T-helper 2 cell (primary cell): Measurements from ENCODE around the gene PACS1.

Experiments
- DNase-seq, 5 experiments: peaks; one replicate each; pipeline versions ENCODE4 v3.0.0 to v3.0.0-alpha.2; 2012 to 2022

PACS1 gene

GRCh38 chr11:66188580-66188979 lies 118.5 kb downstream of the PACS1 start:
- DNase-seq, result no peak

- no peak for DNase-seq
Measured at GRCh38 chr11:66189031-66189745, 119.1 kb downstream of the PACS1 start.

- no peak for DNase-seq
Measured at GRCh38 chr11:66190786-66191185, 120.7 kb downstream of the PACS1 start.

GRCh38 chr11:66192181-66192863 lies 122.2 kb downstream of the PACS1 start:
- DNase-seq, result no peak

GRCh38 chr11:66194391-66194790 lies 124.3 kb downstream of the PACS1 start:
- no peak for DNase-seq

GRCh38 chr11:66195867-66196266 lies 125.8 kb downstream of the PACS1 start:
- no peak for DNase-seq

GRCh38 chr11:66203847-66204246 lies 133.8 kb downstream of the PACS1 start:
- DNase-seq, result no peak

GRCh38 chr11:66204412-66204811 lies 134.3 kb downstream of the PACS1 start:
- DNase-seq, result no peak

- DNase-seq, result no peak
Measured at GRCh38 chr11:66207816-66208215, 137.7 kb downstream of the PACS1 start.

GRCh38 chr11:66211100-66211499 lies 141.0 kb downstream of the PACS1 start:
- no peak for DNase-seq

- DNase-seq, result no peak
Measured at GRCh38 chr11:66216911-66217310, 146.8 kb downstream of the PACS1 start.

GRCh38 chr11:66218036-66218435 lies 148.0 kb downstream of the PACS1 start:
- peak in 1 of 5 experiments; percentile 34 for DNase-seq

- DNase-seq, result no peak
Measured at GRCh38 chr11:66218846-66219620, 149.0 kb downstream of the PACS1 start.

- no peak for DNase-seq
Measured at GRCh38 chr11:66219846-66220565, 149.9 kb downstream of the PACS1 start.

GRCh38 chr11:66220566-66220935 lies 150.5 kb downstream of the PACS1 start:
- DNase-seq, result no peak

- no peak for DNase-seq
Measured at GRCh38 chr11:66221012-66221411, 150.9 kb downstream of the PACS1 start.

- DNase-seq, result no peak
Measured at GRCh38 chr11:66221726-66222236, 151.7 kb downstream of the PACS1 start.

- peak; percentile 82 to 94 (median 89) for DNase-seq
Measured at GRCh38 chr11:66222358-66223149, 152.5 kb downstream of the PACS1 start.

GRCh38 chr11:66224226-66224855 lies 154.3 kb downstream of the PACS1 start:
- no peak for DNase-seq

GRCh38 chr11:66225066-66225465 lies 155.0 kb downstream of the PACS1 start:
- no peak for DNase-seq

GRCh38 chr11:66226101-66226500 lies 156.0 kb downstream of the PACS1 start:
- DNase-seq, result no peak
